ENCODE measurements around the gene IFNAR2.

- TF ChIP-seq CTCF (IDR thresholded peaks at IDR 0.05; ENCODE audit: poor library complexity): no peak
- no peak for TF ChIP-seq EZH2 (IDR thresholded peaks at IDR 0.05; ENCODE audit: borderline replicate concordance)
These were observed 28.7 kb downstream of the IFNAR2 start for GRCh38 chr21:33258475-33258874.

Measured in hepatocyte (in vitro differentiated cells).